Measurements from ENCODE around the gene TRIO. TPM values are rescaled to one million over a fixed set of nuclear protein-coding genes. Genes with fewer than 3 reads are reported as not detected.

TRIO gene
- total RNA-seq, 2 experiments from 2014 or later: 3.6 to 4.6 TPM

DNA sequence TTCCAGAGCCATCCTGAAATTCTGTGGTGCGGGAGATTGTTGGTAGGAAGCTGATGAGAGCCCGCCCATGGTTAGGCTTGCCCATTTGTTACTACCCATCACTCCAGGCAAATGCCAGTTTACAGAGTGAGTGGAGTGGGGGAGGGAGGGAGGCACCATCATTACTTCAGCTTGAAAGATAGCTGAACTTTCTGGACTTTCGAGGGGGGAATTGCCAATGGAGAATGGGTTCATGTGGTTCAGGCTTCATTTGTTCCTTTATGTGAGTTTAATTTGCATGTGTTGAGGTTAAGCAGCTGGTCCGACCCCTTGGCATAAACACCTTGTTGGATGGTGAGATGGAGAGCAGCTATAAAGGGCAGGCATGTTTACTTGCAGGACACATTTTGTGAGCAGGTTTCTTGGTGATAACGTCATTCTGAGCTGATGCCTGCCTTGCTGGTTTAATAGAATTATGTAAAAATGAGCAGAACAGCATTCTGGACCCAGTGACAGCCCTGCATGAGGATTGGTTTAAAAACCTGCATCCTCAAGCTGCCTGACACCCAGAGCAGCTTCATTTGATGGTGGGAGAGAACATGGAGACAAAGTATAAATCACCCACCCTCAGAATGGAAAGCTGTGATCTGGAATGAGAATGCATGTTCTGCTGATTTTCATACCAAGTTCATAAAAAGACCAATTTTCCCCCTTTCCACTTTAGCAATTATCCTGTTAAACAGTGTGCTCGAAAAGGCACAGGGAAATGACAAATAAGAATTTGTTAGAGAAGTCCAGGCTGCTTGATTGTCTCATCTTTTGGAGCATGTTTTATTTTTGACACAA, 106.3 kb downstream of the TRIO start:
- CTCF ChIA-PET: interaction anchor here (0.8 to 1.6 kb wide), 2 partner anchors 9 to 21 kb away, joined by 3 to 5 read pairs; no protein-coding TSS in a partner anchor

DNA sequence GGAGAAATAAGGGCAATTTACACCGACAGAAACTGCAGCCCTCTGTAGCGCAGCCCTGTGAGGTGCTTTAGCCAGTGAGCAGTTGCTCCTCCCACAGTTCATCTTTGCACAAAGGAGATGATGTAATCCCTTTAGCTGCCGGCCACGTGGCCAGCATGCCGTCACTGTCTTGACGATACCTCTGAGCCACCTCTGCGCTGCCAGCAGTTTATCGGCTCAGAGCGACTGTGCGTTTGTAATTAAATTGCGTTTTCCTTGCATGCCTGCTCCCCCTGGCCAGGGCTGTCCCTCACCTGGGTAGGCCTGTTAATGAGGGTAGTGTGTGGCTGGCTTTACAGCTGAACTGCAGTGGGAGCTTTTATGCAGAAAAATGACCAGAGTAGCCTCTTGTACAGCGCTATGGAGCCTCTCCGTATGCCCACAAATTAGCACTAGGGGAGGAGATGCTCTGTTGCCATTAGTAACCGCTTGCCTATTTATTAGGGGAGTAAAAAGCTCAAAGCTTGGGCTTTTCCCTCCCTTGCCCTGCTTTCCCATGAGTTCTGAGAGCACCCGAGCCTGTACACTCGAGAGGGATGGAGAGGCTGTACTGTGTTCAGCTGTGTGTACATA, 107.0 kb downstream of the TRIO start:
- Mint-ChIP-seq H3K4me1 (ENCODE audit: low read depth) (no peaks in the 10 kb centered on the region), H3K27me3 (ENCODE audit: low read depth) (no peaks in the 10 kb centered on the region), H3K4me3 (no peak overlapping the region), H3K9me3 (no peaks in the 10 kb centered on the region), H3K36me3 (ENCODE audit: low read depth) (no peaks in the 10 kb centered on the region), H3K27ac (no peak overlapping the region)
- CTCF ChIA-PET: interaction anchor here (1.6 kb wide), 1 partner anchor 20 kb away, joined by 5 read pairs; no protein-coding TSS in a partner anchor
- intact Hi-C loops (cut with micrococcal nuclease): no loop called here
- no peak for DNase-seq

More for the DNA sequence above, 106.3 kb downstream of the TRIO start:
- H3K4me3 Mint-ChIP-seq: no peak overlapping the region
- no peaks in the 10 kb centered on the region for H3K36me3 Mint-ChIP-seq (ENCODE audit: low read depth)
- H3K4me1 Mint-ChIP-seq (ENCODE audit: low read depth): no peaks in the 10 kb centered on the region
- no peaks in the 10 kb centered on the region for H3K9me3 Mint-ChIP-seq
- DNase-seq: no peak
- no peaks in the 10 kb centered on the region for H3K27me3 Mint-ChIP-seq (ENCODE audit: low read depth)
- no peak overlapping the region for H3K27ac Mint-ChIP-seq
- intact Hi-C loops (cut with micrococcal nuclease): no loop called here

- CTCF ChIA-PET: no interaction called here
- Mint-ChIP-seq H3K27me3 (ENCODE audit: low read depth) (no peaks in the 10 kb centered on the region), H3K4me3 (no peak overlapping the region), H3K4me1 (ENCODE audit: low read depth) (no peaks in the 10 kb centered on the region), H3K9me3 (peaks cover 2% of the 10 kb centered on the region), H3K36me3 (ENCODE audit: low read depth) (no peaks in the 10 kb centered on the region), H3K27ac (no peak overlapping the region)
- no peak for DNase-seq
- intact Hi-C loops (cut with micrococcal nuclease): no loop called here
These were observed 107.9 kb downstream of the TRIO start for GRCh38 chr5:14250748-14251701.

DNA sequence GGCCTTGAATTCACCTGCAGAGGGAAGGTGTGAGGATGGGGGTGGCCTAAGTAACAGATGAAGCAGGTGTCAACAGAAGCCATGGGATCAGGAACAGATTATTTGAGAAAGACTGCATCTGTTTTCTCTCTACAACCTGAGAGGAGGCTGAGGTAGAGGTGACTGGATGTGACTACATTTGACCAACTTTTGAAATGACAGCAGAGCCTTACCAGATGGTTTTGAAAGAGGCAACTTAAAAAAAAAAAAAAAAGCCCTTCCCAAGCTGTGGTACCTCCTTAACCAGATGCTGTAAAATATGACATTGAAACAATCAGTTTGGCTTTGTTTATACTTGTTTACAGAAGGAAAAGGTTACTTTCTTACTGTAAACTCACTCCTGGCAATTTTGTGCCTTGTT, 108.6 kb downstream of the TRIO start:
- H3K27me3 Mint-ChIP-seq (ENCODE audit: low read depth): no peaks in the 10 kb centered on the region
- H3K27ac Mint-ChIP-seq: no peak overlapping the region
- H3K4me3 Mint-ChIP-seq: no peak overlapping the region
- intact Hi-C loops (cut with micrococcal nuclease): no loop called here
- CTCF ChIA-PET: interaction anchor here (0.6 kb wide), 1 partner anchor 142 kb away, joined by 3 read pairs; no protein-coding TSS in a partner anchor
- no peak for DNase-seq
- H3K36me3 Mint-ChIP-seq (ENCODE audit: low read depth): no peaks in the 10 kb centered on the region
- H3K4me1 Mint-ChIP-seq (ENCODE audit: low read depth): no peaks in the 10 kb centered on the region
- H3K9me3 Mint-ChIP-seq: peaks cover 5% of the 10 kb centered on the region

- intact Hi-C loops (cut with micrococcal nuclease): no loop called here
- CTCF ChIA-PET: interaction anchor here (0.5 to 1.5 kb wide), 2 partner anchors 17 to 119 kb away, joined by 3 to 5 read pairs; no protein-coding TSS in a partner anchor
- Mint-ChIP-seq H3K9me3 (peaks cover 5% of the 10 kb centered on the region), H3K27ac (no peak overlapping the region), H3K4me3 (no peak overlapping the region), H3K4me1 (ENCODE audit: low read depth) (no peaks in the 10 kb centered on the region), H3K27me3 (ENCODE audit: low read depth) (no peaks in the 10 kb centered on the region), H3K36me3 (ENCODE audit: low read depth) (no peaks in the 10 kb centered on the region)
- DNase-seq: no peak
These were observed 109.7 kb downstream of the TRIO start for GRCh38 chr5:14252793-14253192.

- no peak overlapping the region for H3K27ac Mint-ChIP-seq
- CTCF ChIA-PET: no interaction called here
- H3K9me3 Mint-ChIP-seq: peaks cover 5% of the 10 kb centered on the region
- H3K4me1 Mint-ChIP-seq (ENCODE audit: low read depth): no peaks in the 10 kb centered on the region
- DNase-seq: no peak
- H3K4me3 Mint-ChIP-seq: no peak overlapping the region
- intact Hi-C loops (cut with micrococcal nuclease): no loop called here
- no peaks in the 10 kb centered on the region for H3K36me3 Mint-ChIP-seq (ENCODE audit: low read depth)
- no peaks in the 10 kb centered on the region for H3K27me3 Mint-ChIP-seq (ENCODE audit: low read depth)
These were observed 111.5 kb downstream of the TRIO start for GRCh38 chr5:14254686-14255085.

GRCh38 chr5:14256026-14256690, 113.0 kb downstream of the TRIO start:
- CTCF ChIA-PET: no interaction called here
- H3K9me3 Mint-ChIP-seq: peaks cover 5% of the 10 kb centered on the region
- intact Hi-C loops (cut with micrococcal nuclease): no loop called here

GRCh38 chr5:14256756-14257393, 113.7 kb downstream of the TRIO start:
- CTCF ChIA-PET: interaction anchor here (0.7 kb wide), 1 partner anchor 18 kb away, joined by 3 read pairs; no protein-coding TSS in a partner anchor
- no peak for DNase-seq
- intact Hi-C loops (cut with micrococcal nuclease): no loop called here
- Mint-ChIP-seq H3K4me3 (no peak overlapping the region), H3K9me3 (peaks cover 5% of the 10 kb centered on the region), H3K27me3 (ENCODE audit: low read depth) (no peaks in the 10 kb centered on the region), H3K36me3 (ENCODE audit: low read depth) (no peaks in the 10 kb centered on the region), H3K27ac (no peak overlapping the region), H3K4me1 (ENCODE audit: low read depth) (no peaks in the 10 kb centered on the region)

More at GRCh38 chr5:14256026-14256690, 113.0 kb downstream of the TRIO start:
- DNase-seq: no peak
- H3K27ac Mint-ChIP-seq: no peak overlapping the region
- no peaks in the 10 kb centered on the region for H3K36me3 Mint-ChIP-seq (ENCODE audit: low read depth)
- no peaks in the 10 kb centered on the region for H3K4me1 Mint-ChIP-seq (ENCODE audit: low read depth)
- no peaks in the 10 kb centered on the region for H3K27me3 Mint-ChIP-seq (ENCODE audit: low read depth)
- H3K4me3 Mint-ChIP-seq: no peak overlapping the region

GRCh38 chr5:14257995-14258403, 114.9 kb downstream of the TRIO start:
- CTCF ChIA-PET: interaction anchor here (1.2 kb wide), 1 partner anchor 9 kb away, joined by 3 read pairs; no protein-coding TSS in a partner anchor
- Mint-ChIP-seq H3K27me3 (ENCODE audit: low read depth) (peaks cover 2% of the 10 kb centered on the region), H3K36me3 (ENCODE audit: low read depth) (no peaks in the 10 kb centered on the region), H3K9me3 (peaks cover 5% of the 10 kb centered on the region), H3K27ac (no peak overlapping the region), H3K4me3 (no peak overlapping the region), H3K4me1 (ENCODE audit: low read depth) (no peaks in the 10 kb centered on the region)
- intact Hi-C loops (cut with micrococcal nuclease): no loop called here
- no peak for DNase-seq

DNA sequence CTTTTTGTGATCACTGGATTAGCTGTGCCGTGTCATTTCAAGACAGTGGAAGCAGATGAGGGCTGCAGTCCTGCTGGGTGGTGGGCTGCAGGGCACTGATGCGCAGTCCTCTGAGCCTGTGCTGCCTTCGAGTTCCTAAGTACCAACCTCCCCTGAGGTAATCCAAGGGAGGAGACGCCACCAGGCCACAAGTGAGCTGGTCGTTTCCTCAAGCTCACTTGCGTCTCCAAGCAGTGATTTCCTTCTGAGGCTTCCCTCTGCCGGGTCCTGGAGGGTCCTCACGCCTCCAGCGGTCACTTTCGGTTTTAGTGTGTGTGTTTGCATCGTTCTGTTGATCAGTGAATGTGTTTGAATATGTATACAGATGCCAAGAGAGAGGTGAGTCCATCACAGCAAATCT, 115.7 kb downstream of the TRIO start:
- CTCF ChIA-PET: interaction anchor here (1.2 kb wide), 1 partner anchor 10 kb away, joined by 3 read pairs; no protein-coding TSS in a partner anchor
- Mint-ChIP-seq H3K9me3 (peaks cover 5% of the 10 kb centered on the region), H3K27ac (no peak overlapping the region), H3K4me1 (ENCODE audit: low read depth) (no peaks in the 10 kb centered on the region), H3K4me3 (no peak overlapping the region), H3K36me3 (ENCODE audit: low read depth) (no peaks in the 10 kb centered on the region), H3K27me3 (ENCODE audit: low read depth) (peaks cover 7% of the 10 kb centered on the region)
- intact Hi-C loops (cut with micrococcal nuclease): no loop called here
- DNase-seq: no peak

GRCh38 chr5:14260637-14261036, 117.5 kb downstream of the TRIO start:
- CTCF ChIA-PET: interaction anchor here (1.3 kb wide), 1 partner anchor 10 kb away, joined by 4 read pairs; no protein-coding TSS in a partner anchor
- peaks cover 15% of the 10 kb centered on the region for H3K27me3 Mint-ChIP-seq (ENCODE audit: low read depth)
- peaks cover 5% of the 10 kb centered on the region for H3K9me3 Mint-ChIP-seq
- intact Hi-C loops (cut with micrococcal nuclease): no loop called here
- no peak overlapping the region for H3K4me3 Mint-ChIP-seq
- H3K36me3 Mint-ChIP-seq (ENCODE audit: low read depth): no peaks in the 10 kb centered on the region
- no peak overlapping the region for H3K27ac Mint-ChIP-seq
- no peak for DNase-seq
- H3K4me1 Mint-ChIP-seq (ENCODE audit: low read depth): peaks cover 8% of the 10 kb centered on the region

Data from activated naive CD4-positive, alpha-beta T cell treated with anti-CD3 and anti-CD28 coated beads for 36 hours (primary cell).